Epithelial cell of proximal tubule (primary cell): ENCODE measurements around the gene ACMSD. TPM values are rescaled to one million over a fixed set of nuclear protein-coding genes. Genes with fewer than 3 reads are reported as not detected.

ENCODE experiments used
- DNase-seq: peaks from one replicate; pipeline ENCODE4 v3.0.0-alpha.2; 2011; ENCODE audit warnings: low read depth
- H3K4me3 ChIP-seq: 2 replicates; pipeline ENCODE4 v1.5.1; 2011; ENCODE audit warnings: low read depth, mild to moderate bottlenecking, low read length
- CTCF ChIP-seq: conservative IDR thresholded peaks from 2 replicates; pipeline ENCODE4 v1.5.1; 2012; ENCODE audit warnings: low read depth, mild to moderate bottlenecking, low read length
- total RNA-seq: library from RNA; depleted of rRNA; stranded (reverse); fragments of >200 nt; gene quantifications from 2 replicates; pipeline ENCODE4 v1.2.3, GENCODE V29; 2015

ACMSD gene
- total RNA-seq, 1 donor from 2014 or later = 0.23 TPM

- no peak overlapping the region for H3K4me3 ChIP-seq
- TF ChIP-seq CTCF = no peak
Observed at GRCh38 chr2:134835471-134835870, 2.9 kb upstream of the ACMSD start.

GRCh38 chr2:134836986-134837385 lies 1.4 kb upstream of the ACMSD start:
- TF ChIP-seq CTCF = no peak
- H3K4me3 ChIP-seq = peak overlapping the region; percentile 64
- peak; percentile 94 for DNase-seq

More at GRCh38 chr2:134835471-134835870, 2.9 kb upstream of the ACMSD start:
- no peak for DNase-seq

- TF ChIP-seq CTCF = no peak
- DNase-seq = peak; percentile 75
- H3K4me3 ChIP-seq = peak overlapping the region; percentile 64
Observed at GRCh38 chr2:134839649-134840048, 1.2 kb downstream of the ACMSD start.

- H3K4me3 ChIP-seq = no peak overlapping the region
- no peak for TF ChIP-seq CTCF
- no peak for DNase-seq
Observed at GRCh38 chr2:134842930-134843490, 4.6 kb downstream of the ACMSD start.

- no peak for TF ChIP-seq CTCF
- no peak for DNase-seq
- H3K4me3 ChIP-seq = no peak overlapping the region
Observed at GRCh38 chr2:134843968-134844367, 5.6 kb downstream of the ACMSD start.

- no peak overlapping the region for H3K4me3 ChIP-seq
- no peak for TF ChIP-seq CTCF
- DNase-seq = no peak
Observed at GRCh38 chr2:134845028-134845427, 6.6 kb downstream of the ACMSD start.

- H3K4me3 ChIP-seq = no peak overlapping the region
- no peak for TF ChIP-seq CTCF
- peak; percentile 81 for DNase-seq
Observed at GRCh38 chr2:134845719-134846118, 7.3 kb downstream of the ACMSD start.
